Measurements from ENCODE around the gene KCNK5.

Gene KCNK5

GRCh38 chr6:39214846-39215639 is 14.2 kb downstream of the KCNK5 start:
- DNase-seq = no peak

GRCh38 chr6:39214120-39214813 is 15.0 kb downstream of the KCNK5 start:
- DNase-seq = no peak

- no peak for DNase-seq
These were observed 15.9 kb downstream of the KCNK5 start for GRCh38 chr6:39213195-39213920.

GRCh38 chr6:39211183-39211582 is 18.1 kb downstream of the KCNK5 start:
- no peak for DNase-seq

GRCh38 chr6:39210450-39210849 is 18.8 kb downstream of the KCNK5 start:
- DNase-seq = no peak

- no peak for DNase-seq
These were observed 19.4 kb downstream of the KCNK5 start for GRCh38 chr6:39209911-39210310.

GRCh38 chr6:39209360-39209811 is 19.9 kb downstream of the KCNK5 start:
- no peak for DNase-seq

- no peak for DNase-seq
These were observed 21.0 kb downstream of the KCNK5 start for GRCh38 chr6:39208223-39208739.

GRCh38 chr6:39207416-39208222 is 21.7 kb downstream of the KCNK5 start:
- no peak for DNase-seq

GRCh38 chr6:39206250-39206721 is 23.0 kb downstream of the KCNK5 start:
- DNase-seq = no peak

- no peak for DNase-seq
These were observed 24.5 kb downstream of the KCNK5 start for GRCh38 chr6:39204646-39205244.

GRCh38 chr6:39204160-39204495 is 25.1 kb downstream of the KCNK5 start:
- no peak for DNase-seq

- DNase-seq = no peak
These were observed 25.7 kb downstream of the KCNK5 start for GRCh38 chr6:39203436-39204159.

- DNase-seq = no peak
These were observed 27.1 kb downstream of the KCNK5 start for GRCh38 chr6:39202166-39202565.

- no peak for DNase-seq
These were observed 28.7 kb downstream of the KCNK5 start for GRCh38 chr6:39200498-39201020.

GRCh38 chr6:39199976-39200375 is 29.3 kb downstream of the KCNK5 start:
- no peak for DNase-seq

- no peak for DNase-seq
These were observed 29.9 kb downstream of the KCNK5 start for GRCh38 chr6:39199231-39199940.

- no peak for DNase-seq
These were observed 30.7 kb downstream of the KCNK5 start for GRCh38 chr6:39198528-39198927.

- DNase-seq = no peak
These were observed 31.3 kb downstream of the KCNK5 start for GRCh38 chr6:39197922-39198500.

GRCh38 chr6:39197521-39197920 is 31.8 kb downstream of the KCNK5 start:
- no peak for DNase-seq

Measured in SIG-M5 (cell line).